ENCODE results near the gene EFEMP1. TPM values are rescaled to one million over a fixed set of nuclear protein-coding genes. Genes with fewer than 3 reads are reported as not detected.
A peak's percentile ranks its signal among the peaks of the same experiment; 100 is the strongest.

The EFEMP1 gene
- total RNA-seq, 1 experiment from 2014 or later: 0.15 TPM

DNA sequence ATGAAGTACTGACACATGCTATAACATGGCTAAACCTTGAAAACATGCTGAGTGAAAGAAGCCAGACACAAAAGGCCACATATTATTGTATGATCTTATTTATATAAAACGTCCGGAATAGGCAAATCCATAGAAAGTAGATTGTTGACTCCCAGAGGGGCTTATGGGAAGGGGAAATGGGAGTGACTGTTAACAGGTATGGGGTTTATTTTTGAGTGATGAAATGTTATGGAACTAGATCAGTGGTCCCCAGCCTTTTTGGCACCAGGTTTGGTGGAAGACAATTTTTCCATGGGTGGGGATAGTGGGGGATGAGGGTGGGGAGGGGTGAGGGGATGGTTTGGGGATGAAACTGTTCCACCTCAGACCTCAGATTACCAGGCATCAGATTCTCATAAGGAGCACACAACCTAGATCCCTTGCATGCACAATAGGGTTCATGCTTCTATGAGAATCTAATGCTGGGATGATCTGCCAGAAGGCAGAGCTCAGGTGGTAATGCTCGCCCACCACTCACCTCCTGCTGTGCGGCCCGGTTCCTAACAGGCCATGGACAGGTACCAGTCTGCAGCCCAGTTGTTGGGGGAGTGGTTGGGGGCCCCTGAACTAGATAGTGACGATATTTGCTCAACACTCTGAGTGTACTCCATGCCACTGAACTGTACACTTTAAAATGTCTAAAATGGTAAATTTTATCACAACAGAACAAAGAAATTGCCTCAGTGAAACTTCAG, 59.1 kb downstream of the EFEMP1 start:
- no peak overlapping the region for H3K27ac ChIP-seq (ENCODE audit: low read depth, low read length, poor library complexity, severe bottlenecking)
- peaks cover 6% of the 10 kb centered on the region for H3K4me1 ChIP-seq (ENCODE audit: insufficient read depth, low read length, poor library complexity, severe bottlenecking)
- no peaks in the 10 kb centered on the region for H3K9me3 ChIP-seq (ENCODE audit: low read depth, low read length, poor library complexity, severe bottlenecking)
- BruUV-seq (replicated peaks): no TSS peak
- no peak overlapping the region for H3K4me3 ChIP-seq (ENCODE audit: low read depth, low read length, poor library complexity, severe bottlenecking)
- H3K36me3 ChIP-seq (ENCODE audit: insufficient read depth, low read length, poor library complexity, severe bottlenecking): no peaks in the 10 kb centered on the region
- CTCF ChIA-PET: no interaction called here
- no peak for DNase-seq (ENCODE audit: low spot score)
- no peaks in the 10 kb centered on the region for H3K27me3 ChIP-seq (replicated peaks; ENCODE audit: insufficient read depth, low read depth, low read length, poor library complexity)
- POLR2A ChIA-PET (ENCODE audit: low non-redundant PET): no interaction called here
- intact Hi-C loops (cut with micrococcal nuclease; ENCODE audit: unreplicated experiment): no loop called here
- TF ChIP-seq, protein P1, sequence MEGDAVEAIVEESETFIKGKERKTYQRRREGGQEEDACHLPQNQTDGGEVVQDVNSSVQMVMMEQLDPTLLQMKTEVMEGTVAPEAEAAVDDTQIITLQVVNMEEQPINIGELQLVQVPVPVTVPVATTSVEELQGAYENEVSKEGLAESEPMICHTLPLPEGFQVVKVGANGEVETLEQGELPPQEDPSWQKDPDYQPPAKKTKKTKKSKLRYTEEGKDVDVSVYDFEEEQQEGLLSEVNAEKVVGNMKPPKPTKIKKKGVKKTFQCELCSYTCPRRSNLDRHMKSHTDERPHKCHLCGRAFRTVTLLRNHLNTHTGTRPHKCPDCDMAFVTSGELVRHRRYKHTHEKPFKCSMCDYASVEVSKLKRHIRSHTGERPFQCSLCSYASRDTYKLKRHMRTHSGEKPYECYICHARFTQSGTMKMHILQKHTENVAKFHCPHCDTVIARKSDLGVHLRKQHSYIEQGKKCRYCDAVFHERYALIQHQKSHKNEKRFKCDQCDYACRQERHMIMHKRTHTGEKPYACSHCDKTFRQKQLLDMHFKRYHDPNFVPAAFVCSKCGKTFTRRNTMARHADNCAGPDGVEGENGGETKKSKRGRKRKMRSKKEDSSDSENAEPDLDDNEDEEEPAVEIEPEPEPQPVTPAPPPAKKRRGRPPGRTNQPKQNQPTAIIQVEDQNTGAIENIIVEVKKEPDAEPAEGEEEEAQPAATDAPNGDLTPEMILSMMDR (conservative IDR thresholded peaks at IDR 0.05; ENCODE audit: low read depth, low read length): no peak
- no peak for TF ChIP-seq EZH2 (IDR thresholded peaks at IDR 0.05; ENCODE audit: borderline replicate concordance, low read depth, low read length, poor library complexity, severe bottlenecking)

DNA sequence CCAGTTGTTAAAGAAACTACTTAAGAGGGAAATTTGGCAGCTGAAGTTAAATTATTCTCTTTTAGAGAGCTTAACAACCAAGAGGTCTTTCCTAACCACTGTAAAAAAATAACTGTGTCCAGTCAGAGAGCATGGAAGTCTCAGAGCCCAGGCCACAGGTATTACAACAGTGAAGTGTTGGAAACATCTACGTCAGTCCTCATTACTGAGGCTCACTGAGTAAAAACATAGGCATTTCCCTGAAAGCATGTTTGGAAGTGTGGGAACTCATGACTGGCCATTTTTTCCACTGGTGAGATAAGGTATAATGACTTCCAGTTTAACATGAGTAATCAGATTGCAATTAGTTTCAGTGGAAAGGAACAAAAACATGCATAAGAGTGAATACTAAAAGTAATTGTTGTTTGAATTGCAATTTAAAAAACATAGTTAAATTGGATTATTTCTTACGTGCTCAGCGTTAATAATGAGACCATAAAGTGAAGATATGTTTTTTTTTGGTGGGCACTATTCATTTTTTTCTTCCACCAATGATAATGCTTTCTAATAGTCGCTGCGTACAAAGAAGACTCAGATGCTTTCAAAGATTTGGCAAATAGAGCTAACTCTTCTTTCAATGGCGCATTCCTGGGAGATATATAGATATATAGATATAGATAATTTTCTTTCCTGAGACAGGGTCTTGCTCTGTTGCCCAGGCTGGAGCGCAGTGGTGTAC, 60.8 kb downstream of the EFEMP1 start:
- TF ChIP-seq, protein P1 (conservative IDR thresholded peaks at IDR 0.05; ENCODE audit: low read depth, low read length): no peak
- TF ChIP-seq EZH2 (IDR thresholded peaks at IDR 0.05; ENCODE audit: borderline replicate concordance, low read depth, low read length, poor library complexity, severe bottlenecking): no peak
- H3K27ac ChIP-seq (ENCODE audit: low read depth, low read length, poor library complexity, severe bottlenecking): no peak overlapping the region
- CTCF ChIA-PET: no interaction called here

DNA sequence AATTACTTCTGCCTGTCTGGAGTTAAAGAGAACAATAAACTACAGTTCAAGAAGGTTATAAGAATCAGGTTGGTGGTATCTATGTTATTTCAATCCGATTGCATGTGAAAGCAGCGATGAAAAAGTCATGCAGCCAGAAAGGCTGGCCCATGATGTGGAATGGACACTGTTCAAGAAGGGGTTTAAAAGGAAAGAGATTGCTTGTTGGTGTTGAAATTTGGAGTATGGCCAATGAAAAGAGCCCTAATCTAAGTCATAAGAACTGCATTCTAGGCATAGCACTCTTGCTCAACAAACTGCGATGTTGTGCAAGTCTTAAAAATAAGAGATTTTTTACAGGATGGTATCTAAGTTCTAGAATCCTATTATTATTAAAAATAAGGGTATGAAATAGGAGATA, 61.3 kb downstream of the EFEMP1 start:
- Histone ChIP-seq H3K4me3 (ENCODE audit: low read depth, low read length, poor library complexity, severe bottlenecking) (no peak overlapping the region), H3K36me3 (ENCODE audit: insufficient read depth, low read length, poor library complexity, severe bottlenecking) (no peaks in the 10 kb centered on the region), H3K9me3 (ENCODE audit: low read depth, low read length, poor library complexity, severe bottlenecking) (no peaks in the 10 kb centered on the region), H3K27me3 (replicated peaks; ENCODE audit: insufficient read depth, low read depth, low read length, poor library complexity) (no peaks in the 10 kb centered on the region), H3K4me1 (ENCODE audit: insufficient read depth, low read length, poor library complexity, severe bottlenecking) (peaks cover 6% of the 10 kb centered on the region), H3K27ac (ENCODE audit: low read depth, low read length, poor library complexity, severe bottlenecking) (no peak overlapping the region)
- CTCF ChIA-PET: no interaction called here
- POLR2A ChIA-PET (ENCODE audit: low non-redundant PET): no interaction called here
- TF ChIP-seq, protein P1 (conservative IDR thresholded peaks at IDR 0.05; ENCODE audit: low read depth, low read length): no peak
- TF ChIP-seq EZH2 (IDR thresholded peaks at IDR 0.05; ENCODE audit: borderline replicate concordance, low read depth, low read length, poor library complexity, severe bottlenecking): no peak
- DNase-seq (ENCODE audit: low spot score): peak; percentile 30
- BruUV-seq (replicated peaks): no TSS peak
- intact Hi-C loops (cut with micrococcal nuclease; ENCODE audit: unreplicated experiment): no loop called here

More for the DNA sequence above, 60.8 kb downstream of the EFEMP1 start:
- H3K4me3 ChIP-seq (ENCODE audit: low read depth, low read length, poor library complexity, severe bottlenecking): no peak overlapping the region
- H3K36me3 ChIP-seq (ENCODE audit: insufficient read depth, low read length, poor library complexity, severe bottlenecking): no peaks in the 10 kb centered on the region
- H3K27me3 ChIP-seq (replicated peaks; ENCODE audit: insufficient read depth, low read depth, low read length, poor library complexity): no peaks in the 10 kb centered on the region
- H3K4me1 ChIP-seq (ENCODE audit: insufficient read depth, low read length, poor library complexity, severe bottlenecking): peaks cover 6% of the 10 kb centered on the region
- no TSS peak for BruUV-seq (replicated peaks)
- no peaks in the 10 kb centered on the region for H3K9me3 ChIP-seq (ENCODE audit: low read depth, low read length, poor library complexity, severe bottlenecking)
- POLR2A ChIA-PET (ENCODE audit: low non-redundant PET): no interaction called here
- peak; percentile 22 for DNase-seq (ENCODE audit: low spot score)
- intact Hi-C loops (cut with micrococcal nuclease; ENCODE audit: unreplicated experiment): no loop called here

Data from A673 (cell line).